ENCODE results near the gene NHLRC2. TPM values are rescaled to one million over a fixed set of nuclear protein-coding genes. Genes with fewer than 3 reads are reported as not detected.

NHLRC2 gene
- total and polyA plus RNA-seq, 7 donors, result 2.4 to 67.8 (median 31.0) TPM

DNA sequence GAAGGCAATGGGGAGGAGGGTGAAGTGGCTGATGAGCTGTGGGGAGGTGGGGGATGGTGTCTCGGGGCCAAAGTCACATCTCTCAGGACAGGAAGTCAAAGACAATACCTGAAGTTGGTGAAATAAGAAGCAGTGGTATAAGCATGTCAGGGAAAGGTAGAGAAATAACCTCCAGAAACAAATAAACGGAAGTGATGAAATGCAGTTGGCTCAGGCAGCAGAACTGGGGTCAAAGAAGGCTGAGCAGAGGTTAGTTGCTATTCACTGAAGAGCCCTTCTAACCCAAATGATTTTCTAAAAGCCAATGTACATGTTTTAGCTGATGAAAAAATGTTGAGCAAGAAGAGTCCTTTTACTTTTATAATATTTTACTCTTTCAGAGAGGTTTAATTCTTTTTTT lies 110.6 kb downstream of the NHLRC2 start:
- H3K9me3 ChIP-seq, result no peaks in the 10 kb centered on the region
- no peak for DNase-seq
- intact Hi-C loops (cut with DNase I), result no loop called here
- peaks cover 0 to 8% (median 0%) of the 10 kb centered on the region in 4 donors for H3K4me1 ChIP-seq
- H3K27me3 ChIP-seq, result no peaks in the 10 kb centered on the region
- TF ChIP-seq POLR2AphosphoS5 (IDR thresholded peaks at IDR 0.05), result no peak
- no peak for TF ChIP-seq EP300 (IDR thresholded peaks at IDR 0.05)
- no peak for TF ChIP-seq POLR2A (IDR thresholded peaks at IDR 0.05)
- 77 to 80% methylated on average over 2 of the region's 2 CpGs for WGBS, 2 donors
- no peaks in the 10 kb centered on the region for H3K36me3 ChIP-seq
- no peak overlapping the region for H3K4me3 ChIP-seq
- no peak overlapping the region for H3K27ac ChIP-seq

DNA sequence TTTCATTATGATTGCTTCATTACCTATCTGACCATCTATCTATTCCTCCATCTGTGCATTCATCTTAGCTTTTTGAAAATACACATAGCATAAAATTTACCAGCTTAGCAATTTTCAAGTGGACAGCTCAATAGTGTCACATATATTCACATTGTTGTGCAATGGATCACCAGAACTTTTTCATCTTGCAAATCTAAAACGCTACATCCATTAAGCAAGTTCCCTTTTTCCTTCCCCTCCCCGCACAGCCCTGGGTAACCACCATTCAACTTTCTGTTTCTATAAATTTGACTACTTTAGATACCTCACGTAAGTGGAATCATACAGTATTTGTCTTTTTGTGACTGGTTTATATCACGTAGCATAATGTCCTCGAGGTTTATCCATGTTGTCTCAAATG lies 111.2 kb downstream of the NHLRC2 start:
- 58 to 84% methylated on average over 5 of the region's 5 CpGs for WGBS, 2 donors
- DNase-seq, result no peak
- Histone ChIP-seq H3K27ac (no peak overlapping the region), H3K9me3 (no peaks in the 10 kb centered on the region), H3K4me3 (no peak overlapping the region), H3K27me3 (no peaks in the 10 kb centered on the region), H3K36me3 (no peaks in the 10 kb centered on the region), H3K4me1 (peaks cover 0 to 8% (median 0%) of the 10 kb centered on the region in 4 donors)
- intact Hi-C loops (cut with DNase I), result no loop called here
- TF ChIP-seq POLR2AphosphoS5 (IDR thresholded peaks at IDR 0.05) (no peak), EP300 (IDR thresholded peaks at IDR 0.05) (no peak), POLR2A (IDR thresholded peaks at IDR 0.05) (no peak)
- TF ChIP-seq, protein P1, sequence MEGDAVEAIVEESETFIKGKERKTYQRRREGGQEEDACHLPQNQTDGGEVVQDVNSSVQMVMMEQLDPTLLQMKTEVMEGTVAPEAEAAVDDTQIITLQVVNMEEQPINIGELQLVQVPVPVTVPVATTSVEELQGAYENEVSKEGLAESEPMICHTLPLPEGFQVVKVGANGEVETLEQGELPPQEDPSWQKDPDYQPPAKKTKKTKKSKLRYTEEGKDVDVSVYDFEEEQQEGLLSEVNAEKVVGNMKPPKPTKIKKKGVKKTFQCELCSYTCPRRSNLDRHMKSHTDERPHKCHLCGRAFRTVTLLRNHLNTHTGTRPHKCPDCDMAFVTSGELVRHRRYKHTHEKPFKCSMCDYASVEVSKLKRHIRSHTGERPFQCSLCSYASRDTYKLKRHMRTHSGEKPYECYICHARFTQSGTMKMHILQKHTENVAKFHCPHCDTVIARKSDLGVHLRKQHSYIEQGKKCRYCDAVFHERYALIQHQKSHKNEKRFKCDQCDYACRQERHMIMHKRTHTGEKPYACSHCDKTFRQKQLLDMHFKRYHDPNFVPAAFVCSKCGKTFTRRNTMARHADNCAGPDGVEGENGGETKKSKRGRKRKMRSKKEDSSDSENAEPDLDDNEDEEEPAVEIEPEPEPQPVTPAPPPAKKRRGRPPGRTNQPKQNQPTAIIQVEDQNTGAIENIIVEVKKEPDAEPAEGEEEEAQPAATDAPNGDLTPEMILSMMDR (IDR thresholded peaks at IDR 0.05), result no peak

Small RNAs within 50 kb of the gene (small RNA-seq; reads per million reads assigned to genes)
- gene RF00560, result 0 reads per million in 3 donors

Other genes starting within 250 kb of the NHLRC2 start
- gene NRAP, start 190.6 kb upstream of the NHLRC2 start, total RNA-seq, result not detected
- 1 to 10 TPM in 1 of 3 donors, under 1 TPM in 2; 0.41 to 1.2 (median 0.46) TPM for gene NRAP, start 190.6 kb upstream of the NHLRC2 start, polyA plus RNA-seq
- gene CASP7, start 174.7 kb upstream of the NHLRC2 start, total RNA-seq, result 10 to 100 TPM; 11.4 to 17.8 (median 14.5) TPM
- 100 to 1,000 TPM in 2 of 3 donors, 10 to 100 TPM in 1; 86.0 to 338 (median 178) TPM for gene CASP7, start 174.7 kb upstream of the NHLRC2 start, polyA plus RNA-seq
- gene PLEKHS1, start 103.0 kb upstream of the NHLRC2 start, total RNA-seq, result not detected
- 10 to 100 TPM in 1 of 3 donors, 1 to 10 TPM in 2; 1.4 to 11.0 (median 3.6) TPM for gene PLEKHS1, start 103.0 kb upstream of the NHLRC2 start, polyA plus RNA-seq
- 1 to 10 TPM; 4.8 to 7.5 (median 4.9) TPM for gene DCLRE1A, start 579 bp upstream of the NHLRC2 start, total RNA-seq
- 1 to 10 TPM; 3.0 to 4.1 (median 3.5) TPM for gene DCLRE1A, start 579 bp upstream of the NHLRC2 start, polyA plus RNA-seq
- 10 to 100 TPM in 1 of 4 donors, 1 to 10 TPM in 3; 1.4 to 34.5 (median 3.2) TPM for gene ADRB1, start 189.2 kb downstream of the NHLRC2 start, total RNA-seq
- gene ADRB1, start 189.2 kb downstream of the NHLRC2 start, polyA plus RNA-seq, result under 1 TPM; 0.23 to 0.60 (median 0.55) TPM

Measured in sigmoid colon (tissue), 7 donors.